Activated T-helper 2 cell treated with anti-CD3 and anti-CD28 coated beads, Interferon-gamma antibody, Interleukin-2, Interleukin-4, amounts not matched to agents 10 μg/mL and 5 μg/mL and 100 μg/mL, durations not matched to agents 14 hours and 24 hours and 36 hours (primary cell): ENCODE results near the gene PPP3CA. TPM values are rescaled to one million over a fixed set of nuclear protein-coding genes. Genes with fewer than 3 reads are reported as not detected.

Source experiments
- DNase-seq: peaks from one replicate; pipeline ENCODE4 v3.0.0; 2021; ENCODE audit warnings: low spot score
- H3K27ac Mint-ChIP-seq: one replicate; pipeline ENCODE4 v1.8.0; 2021; ENCODE audit warnings: mixed read lengths
- H3K27me3 Mint-ChIP-seq: one replicate; pipeline ENCODE4 v1.8.0; 2021; ENCODE audit warnings: low read depth, mixed read lengths
- H3K36me3 Mint-ChIP-seq: one replicate; pipeline ENCODE4 v1.8.0; 2021; ENCODE audit warnings: low read depth, mixed read lengths
- H3K4me1 Mint-ChIP-seq: one replicate; pipeline ENCODE4 v1.8.0; 2021; ENCODE audit warnings: low read depth, mixed read lengths
- H3K4me3 Mint-ChIP-seq: one replicate; pipeline ENCODE4 v1.8.0; 2021; ENCODE audit warnings: low read depth, mild to moderate bottlenecking, moderate library complexity, mixed read lengths
- H3K9me3 Mint-ChIP-seq: one replicate; pipeline ENCODE4 v1.8.0; 2021; ENCODE audit warnings: mixed read lengths
- intact Hi-C: fragments of 100-400 bp; cut with micrococcal nuclease; formaldehyde crosslinking; loops from one replicate; pipeline ENCODE4 v1.15.1; 2023
- total RNA-seq: library from RNA; stranded (reverse); gene quantifications from 2 replicates; pipeline ENCODE4 v1.2.3, GENCODE V29; 2022

PPP3CA gene
- total RNA-seq, 1 donor from 2014 or later: 7.2 TPM

GRCh38 chr4:101347557-101348366, 436 bp upstream of the PPP3CA start:
- peak; percentile 96 for DNase-seq
- intact Hi-C loops: loop anchor here (1.0 to 5.0 kb wide), 16 partner anchors 19 to 1521 kb away; partner anchors contain the start of genes CISD2, DNAJB14, NFKB1 and SLC39A8
- peak overlapping the region; percentile 87 for H3K4me3 Mint-ChIP-seq
- peaks cover 31% of the 10 kb centered on the region for H3K4me1 Mint-ChIP-seq
- H3K9me3 Mint-ChIP-seq: no peaks in the 10 kb centered on the region
- H3K27ac Mint-ChIP-seq: peak overlapping the region; percentile 72
- peaks cover 41% of the 10 kb centered on the region for H3K27me3 Mint-ChIP-seq
- peaks cover 7% of the 10 kb centered on the region for H3K36me3 Mint-ChIP-seq

- Mint-ChIP-seq H3K27ac (peak overlapping the region; percentile 82), H3K36me3 (peaks cover 7% of the 10 kb centered on the region), H3K4me1 (peaks cover 34% of the 10 kb centered on the region), H3K4me3 (peak overlapping the region; percentile 87), H3K9me3 (no peaks in the 10 kb centered on the region), H3K27me3 (peaks cover 41% of the 10 kb centered on the region)
- intact Hi-C loops: loop anchor here (1.0 to 5.0 kb wide), 15 partner anchors 18 to 1522 kb away; partner anchors contain the start of genes CISD2, DNAJB14, NFKB1 and SLC39A8
- peak; percentile 49 for DNase-seq
Observed at GRCh38 chr4:101346351-101347266, 717 bp downstream of the PPP3CA start.

- peaks cover 36% of the 10 kb centered on the region for H3K4me1 Mint-ChIP-seq
- peak overlapping the region; percentile 50 for H3K27ac Mint-ChIP-seq
- intact Hi-C loops: loop anchor here (2.0 to 5.0 kb wide), 10 partner anchors 178 to 1523 kb away; partner anchors contain the start of genes CISD2, DNAJB14, NFKB1 and SLC39A8
- peak; percentile 28 for DNase-seq
- peaks cover 10% of the 10 kb centered on the region for H3K36me3 Mint-ChIP-seq
- H3K9me3 Mint-ChIP-seq: no peaks in the 10 kb centered on the region
- peak overlapping the region; percentile 87 for H3K4me3 Mint-ChIP-seq
- peaks cover 40% of the 10 kb centered on the region for H3K27me3 Mint-ChIP-seq
Observed at GRCh38 chr4:101345596-101346350, 1.6 kb downstream of the PPP3CA start.

- intact Hi-C loops: loop anchor here (5.0 kb wide), 7 partner anchors 178 to 1398 kb away; partner anchors contain the start of genes DNAJB14 and NFKB1
- Mint-ChIP-seq H3K4me1 (peaks cover 36% of the 10 kb centered on the region), H3K9me3 (no peaks in the 10 kb centered on the region), H3K27me3 (peaks cover 34% of the 10 kb centered on the region), H3K27ac (no peak overlapping the region), H3K36me3 (peaks cover 12% of the 10 kb centered on the region), H3K4me3 (peak overlapping the region; percentile 82)
- DNase-seq: no peak
Observed at GRCh38 chr4:101345271-101345595, 2.1 kb downstream of the PPP3CA start.

- DNase-seq: no peak
- no peak overlapping the region for H3K4me3 Mint-ChIP-seq
- peaks cover 14% of the 10 kb centered on the region for H3K27me3 Mint-ChIP-seq
- intact Hi-C loops: no loop called here
- peaks cover 30% of the 10 kb centered on the region for H3K4me1 Mint-ChIP-seq
- H3K9me3 Mint-ChIP-seq: no peaks in the 10 kb centered on the region
- peaks cover 17% of the 10 kb centered on the region for H3K36me3 Mint-ChIP-seq
- no peak overlapping the region for H3K27ac Mint-ChIP-seq
Observed at GRCh38 chr4:101339332-101339731, 8.0 kb downstream of the PPP3CA start.

GRCh38 chr4:101337688-101338087, 9.6 kb downstream of the PPP3CA start:
- peaks cover 10% of the 10 kb centered on the region for H3K27me3 Mint-ChIP-seq
- no peak overlapping the region for H3K4me3 Mint-ChIP-seq
- peaks cover 24% of the 10 kb centered on the region for H3K4me1 Mint-ChIP-seq
- H3K27ac Mint-ChIP-seq: no peak overlapping the region
- no peaks in the 10 kb centered on the region for H3K9me3 Mint-ChIP-seq
- DNase-seq: no peak
- peaks cover 17% of the 10 kb centered on the region for H3K36me3 Mint-ChIP-seq
- intact Hi-C loops: no loop called here

- Mint-ChIP-seq H3K9me3 (no peaks in the 10 kb centered on the region), H3K27ac (no peak overlapping the region), H3K4me3 (no peak overlapping the region), H3K36me3 (peaks cover 10% of the 10 kb centered on the region), H3K4me1 (peaks cover 23% of the 10 kb centered on the region), H3K27me3 (peaks cover 14% of the 10 kb centered on the region)
- intact Hi-C loops: no loop called here
- DNase-seq: no peak
Observed at GRCh38 chr4:101334963-101335572, 12.3 kb downstream of the PPP3CA start.

- intact Hi-C loops: no loop called here
- Mint-ChIP-seq H3K4me1 (peaks cover 39% of the 10 kb centered on the region), H3K9me3 (no peaks in the 10 kb centered on the region), H3K27ac (no peak overlapping the region), H3K4me3 (no peak overlapping the region), H3K27me3 (peaks cover 10% of the 10 kb centered on the region), H3K36me3 (peaks cover 4% of the 10 kb centered on the region)
- DNase-seq: no peak
Observed at GRCh38 chr4:101332424-101332823, 14.9 kb downstream of the PPP3CA start.

GRCh38 chr4:101331017-101331416, 16.3 kb downstream of the PPP3CA start:
- H3K4me1 Mint-ChIP-seq: peaks cover 44% of the 10 kb centered on the region

GRCh38 chr4:101329592-101329991, 17.7 kb downstream of the PPP3CA start:
- H3K9me3 Mint-ChIP-seq: no peaks in the 10 kb centered on the region
- no peak overlapping the region for H3K4me3 Mint-ChIP-seq
- peaks cover 34% of the 10 kb centered on the region for H3K4me1 Mint-ChIP-seq
- intact Hi-C loops: loop anchor here (5.0 kb wide), 2 partner anchors 172 to 198 kb away; no protein-coding TSS in a partner anchor
- peaks cover 7% of the 10 kb centered on the region for H3K36me3 Mint-ChIP-seq
- H3K27me3 Mint-ChIP-seq: peaks cover 22% of the 10 kb centered on the region
- H3K27ac Mint-ChIP-seq: no peak overlapping the region
- DNase-seq: no peak

More at GRCh38 chr4:101331017-101331416, 16.3 kb downstream of the PPP3CA start:
- DNase-seq: no peak
- Mint-ChIP-seq H3K27me3 (peaks cover 14% of the 10 kb centered on the region), H3K36me3 (peaks cover 3% of the 10 kb centered on the region), H3K27ac (no peak overlapping the region), H3K4me3 (no peak overlapping the region), H3K9me3 (no peaks in the 10 kb centered on the region)
- intact Hi-C loops: no loop called here

GRCh38 chr4:101328063-101328602, 19.2 kb downstream of the PPP3CA start:
- Mint-ChIP-seq H3K27me3 (peaks cover 24% of the 10 kb centered on the region), H3K4me3 (peak overlapping the region; percentile 46), H3K9me3 (no peaks in the 10 kb centered on the region), H3K4me1 (peaks cover 34% of the 10 kb centered on the region), H3K36me3 (peaks cover 8% of the 10 kb centered on the region), H3K27ac (peak overlapping the region; percentile 88)
- intact Hi-C loops: loop anchor here (1.0 to 5.0 kb wide), 4 partner anchors 19 to 199 kb away; partner anchors contain the start of gene PPP3CA
- no peak for DNase-seq
